GM21529 (cell line): ENCODE results near the gene SMPD2.

ENCODE experiments used
- ATAC-seq: cut with Tn5 transposase; IDR thresholded peaks from one replicate; pipeline ENCODE4 v1.9.1; 2021; ENCODE audit not compliant: unreplicated experiment

The SMPD2 gene

DNA sequence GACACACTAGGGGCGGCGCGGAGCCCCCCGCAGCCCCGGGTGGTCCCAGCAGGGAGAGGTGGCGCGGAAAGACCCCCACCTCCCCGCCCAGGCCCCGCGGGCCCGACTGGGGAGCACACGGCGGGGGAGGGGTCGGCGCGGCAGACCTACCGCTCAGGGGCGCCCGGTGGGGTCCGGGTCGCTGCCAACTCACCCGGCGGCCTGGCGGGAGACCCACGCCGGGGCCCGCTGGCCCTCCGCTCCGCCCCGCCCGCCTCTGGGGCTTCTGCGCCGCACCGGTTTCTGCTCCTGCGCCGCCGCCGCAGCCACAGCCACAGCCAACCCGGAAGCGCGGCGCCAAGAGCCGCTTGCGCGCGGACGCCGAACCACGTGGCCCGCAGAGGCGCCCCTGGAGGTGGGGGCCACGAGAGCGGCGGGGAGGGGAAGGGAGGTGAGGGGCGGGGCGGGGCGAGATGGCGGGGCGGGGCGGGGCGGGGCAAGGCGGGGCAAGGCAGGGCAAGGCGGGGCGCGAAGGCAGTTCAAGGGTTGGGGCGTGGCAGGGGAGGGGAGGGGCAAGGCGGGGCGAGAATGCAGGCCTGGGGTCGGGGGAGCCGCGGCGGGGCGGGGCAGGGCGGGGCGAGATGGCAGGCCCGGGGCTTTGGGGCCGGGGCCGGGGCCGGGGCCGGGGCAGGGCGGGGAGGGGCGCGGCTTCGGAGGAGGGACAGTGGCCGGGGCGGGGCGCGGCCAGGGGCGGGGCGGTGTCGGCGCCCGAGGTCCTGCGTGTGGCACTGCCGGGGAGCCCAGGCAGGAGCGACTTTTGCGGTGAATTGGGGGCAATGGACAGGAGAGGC, 42.6 kb downstream of the SMPD2 start, which contains the start of gene ZBTB24:
TSS of gene ZBTB24 (minus strand) at position 315 of the 830 bp plus-strand sequence. CDS start 1,193 bp downstream, outside the sequence.
- ATAC-seq, result peak; percentile 87

DNA sequence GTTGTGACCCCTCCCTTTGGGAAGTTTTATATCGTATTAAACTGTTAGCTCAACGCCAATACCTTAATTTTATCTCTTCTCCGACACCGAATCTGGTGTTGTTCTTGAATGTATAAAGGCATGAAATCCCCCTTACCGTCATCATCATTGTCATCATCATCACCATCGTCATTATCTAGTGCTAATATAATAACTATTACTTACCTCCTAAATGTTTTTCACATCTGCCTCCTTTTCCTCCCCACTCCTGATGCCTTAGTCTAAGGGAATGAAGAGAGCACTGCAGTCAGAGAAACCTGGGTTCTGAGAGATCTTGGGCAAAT, 43.2 kb downstream of the SMPD2 start:
- ATAC-seq, result peak; percentile 1

DNA sequence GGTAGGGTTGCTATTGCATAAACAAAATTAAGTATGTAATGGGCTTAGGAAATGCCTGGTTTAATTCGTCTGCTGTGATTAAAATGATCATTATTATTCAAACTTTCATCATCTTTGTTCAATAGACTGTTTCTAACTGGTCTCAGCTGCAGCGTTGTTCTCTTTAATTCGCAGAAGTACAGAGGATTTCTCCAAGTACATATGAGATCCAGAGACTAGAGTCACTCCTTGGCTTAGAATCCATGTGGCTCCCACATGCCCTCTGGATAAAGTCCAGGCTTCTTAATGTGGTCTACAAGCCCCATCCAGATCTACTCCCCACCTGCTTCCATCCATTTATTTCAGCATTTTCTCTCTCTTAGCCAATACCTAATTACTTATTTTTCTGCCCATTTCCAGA, 43.6 kb downstream of the SMPD2 start:
- no peak for ATAC-seq

DNA sequence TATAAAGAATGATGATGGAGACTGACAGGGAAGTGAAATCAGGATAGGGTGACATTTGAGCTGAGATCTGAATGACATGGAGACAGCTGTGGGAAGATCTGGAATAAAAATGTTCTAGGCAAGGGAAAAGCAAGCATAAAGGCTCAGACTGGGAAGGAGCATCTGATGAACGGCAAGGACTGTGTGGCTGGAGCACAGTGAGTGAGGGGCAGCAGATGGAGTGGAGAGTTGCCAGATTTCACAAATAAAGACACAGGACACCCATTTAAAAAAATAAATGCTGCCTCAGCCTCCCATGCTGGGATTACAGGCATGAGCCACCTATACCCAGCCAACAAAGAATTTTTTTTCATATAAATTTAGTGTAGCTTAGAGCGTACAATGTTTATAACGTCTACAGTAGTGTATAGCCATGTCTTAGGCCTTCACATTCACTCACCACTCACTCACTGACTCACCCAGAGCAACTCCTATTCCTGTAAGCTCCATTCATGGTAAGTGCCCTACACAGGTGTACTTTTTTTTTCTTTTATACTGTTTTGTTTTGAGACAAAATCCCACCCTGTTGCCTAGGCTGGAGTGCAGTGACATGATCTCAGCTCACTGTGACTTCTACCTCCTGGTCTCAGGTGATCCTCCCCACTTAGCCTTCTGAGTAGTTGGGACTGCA, 44.9 kb downstream of the SMPD2 start:
- ATAC-seq, result no peak

DNA sequence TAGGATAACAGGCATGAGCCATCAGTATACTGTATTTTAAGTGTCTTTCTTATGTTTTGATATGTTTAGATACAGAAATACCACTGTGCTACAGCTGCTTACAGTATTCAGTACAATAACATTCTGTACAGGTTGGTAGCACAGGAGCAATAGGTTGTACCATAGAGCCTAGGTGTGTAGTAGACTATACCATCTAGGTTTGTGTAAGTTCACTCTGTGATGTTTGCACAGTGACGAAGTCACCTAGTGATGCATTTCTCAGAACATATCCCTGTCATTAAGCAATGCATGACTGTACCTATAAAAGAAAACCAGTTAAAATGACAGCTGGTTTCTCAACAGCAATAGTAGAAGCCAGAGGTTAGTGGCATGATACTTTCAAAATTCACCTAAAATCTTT, 45.5 kb downstream of the SMPD2 start:
- no peak for ATAC-seq

DNA sequence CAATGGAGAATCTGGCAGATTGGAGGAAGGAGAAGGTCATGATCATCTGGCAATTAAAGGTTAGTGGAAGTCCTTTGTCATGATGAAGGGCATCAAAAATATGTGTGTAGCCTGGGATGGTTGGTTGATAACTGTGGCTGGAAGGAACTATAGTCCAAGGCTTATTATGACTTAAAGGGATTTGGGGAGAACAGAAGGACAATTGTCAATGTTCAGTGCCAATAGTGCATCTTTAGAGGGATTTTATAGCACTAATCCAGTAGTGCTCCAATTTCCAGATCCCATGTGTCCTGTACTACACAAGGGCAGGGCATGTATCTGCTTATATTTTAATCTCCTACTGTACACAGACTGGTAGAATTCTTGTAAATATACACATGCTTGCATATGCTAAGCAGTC, 47.5 kb downstream of the SMPD2 start:
- ATAC-seq, result no peak

DNA sequence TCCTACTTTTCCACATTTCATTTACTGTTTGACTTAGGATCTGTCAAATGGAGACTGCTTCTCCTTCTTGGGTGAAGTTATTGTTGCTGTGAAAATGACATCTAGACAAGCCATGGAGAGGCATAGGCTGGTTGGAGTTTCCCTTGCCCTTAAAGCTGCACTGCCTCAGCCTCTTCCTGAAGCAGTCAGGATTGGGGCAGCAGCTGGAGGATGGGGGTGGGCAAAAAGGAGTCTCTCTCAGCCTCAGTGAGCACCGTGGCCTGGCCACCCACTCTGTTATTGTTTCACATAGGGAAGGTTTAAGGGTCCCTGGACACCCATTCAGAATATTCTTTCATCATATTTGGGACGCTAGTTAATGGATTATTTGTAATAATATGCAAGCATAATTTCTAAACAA, 50.2 kb downstream of the SMPD2 start:
- no peak for ATAC-seq

DNA sequence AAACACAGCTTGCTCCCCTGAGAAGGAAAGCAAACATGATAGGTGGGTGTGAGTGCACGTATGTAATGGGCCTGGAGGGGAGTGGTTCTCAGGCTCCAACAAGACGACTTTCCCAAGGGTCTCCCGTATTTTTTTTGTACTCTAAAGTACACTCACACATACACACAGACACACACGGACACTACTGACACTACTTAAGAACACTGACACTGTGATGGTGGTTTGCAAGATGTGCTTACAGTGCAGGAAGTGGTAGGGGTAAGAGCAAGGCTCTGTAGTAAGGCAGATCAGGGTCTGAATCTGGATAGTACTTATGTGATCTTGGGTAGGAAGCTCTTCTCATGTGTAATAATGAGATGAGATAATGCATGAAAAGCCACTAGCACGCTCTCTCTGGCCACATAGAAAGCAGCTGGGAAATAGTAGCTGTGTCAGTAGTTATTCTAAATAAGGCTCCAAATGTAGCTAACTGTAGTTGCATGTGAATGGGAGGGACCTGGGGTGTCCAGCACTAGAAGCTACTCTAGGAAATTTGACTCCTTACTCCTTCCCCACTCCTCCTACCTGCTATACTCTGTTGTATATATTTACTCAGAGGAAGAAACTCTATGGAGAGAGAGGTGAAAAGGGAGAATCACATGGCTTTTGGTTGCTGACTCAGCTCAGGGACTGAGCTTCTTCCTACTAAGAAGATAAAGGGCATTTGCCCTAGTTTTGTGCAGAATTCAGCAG, 50.8 kb downstream of the SMPD2 start:
- no peak for ATAC-seq
